Epithelial cell of proximal tubule (primary cell): ENCODE measurements around the gene AP1S1. TPM values are rescaled to one million over a fixed set of nuclear protein-coding genes. Genes with fewer than 3 reads are reported as not detected.
A peak's percentile ranks its signal among the peaks of the same experiment; 100 is the strongest.
"Not testable (repeated sequence)": the region's sequence is repeated elsewhere in the genome, so short reads cannot be mapped to it uniquely, and the experiment has no call there.

Experiments used
- DNase-seq: peaks from one replicate; pipeline ENCODE4 v3.0.0-alpha.2; 2011; ENCODE audit warnings: low read depth
- H3K4me3 ChIP-seq: 2 replicates; pipeline ENCODE4 v1.5.1; 2011; ENCODE audit warnings: low read depth, mild to moderate bottlenecking, low read length
- total RNA-seq: library from RNA; depleted of rRNA; stranded (reverse); fragments of >200 nt; gene quantifications from 2 replicates; pipeline ENCODE4 v1.2.3, GENCODE V29; 2015
- TF ChIP-seq, protein P1 (sequence below): conservative IDR thresholded peaks from 2 replicates; pipeline ENCODE4 v1.5.1; 2012; ENCODE audit warnings: low read depth, mild to moderate bottlenecking, low read length

AP1S1 gene
- total RNA-seq, 1 donor from 2014 or later: 190 TPM

DNA sequence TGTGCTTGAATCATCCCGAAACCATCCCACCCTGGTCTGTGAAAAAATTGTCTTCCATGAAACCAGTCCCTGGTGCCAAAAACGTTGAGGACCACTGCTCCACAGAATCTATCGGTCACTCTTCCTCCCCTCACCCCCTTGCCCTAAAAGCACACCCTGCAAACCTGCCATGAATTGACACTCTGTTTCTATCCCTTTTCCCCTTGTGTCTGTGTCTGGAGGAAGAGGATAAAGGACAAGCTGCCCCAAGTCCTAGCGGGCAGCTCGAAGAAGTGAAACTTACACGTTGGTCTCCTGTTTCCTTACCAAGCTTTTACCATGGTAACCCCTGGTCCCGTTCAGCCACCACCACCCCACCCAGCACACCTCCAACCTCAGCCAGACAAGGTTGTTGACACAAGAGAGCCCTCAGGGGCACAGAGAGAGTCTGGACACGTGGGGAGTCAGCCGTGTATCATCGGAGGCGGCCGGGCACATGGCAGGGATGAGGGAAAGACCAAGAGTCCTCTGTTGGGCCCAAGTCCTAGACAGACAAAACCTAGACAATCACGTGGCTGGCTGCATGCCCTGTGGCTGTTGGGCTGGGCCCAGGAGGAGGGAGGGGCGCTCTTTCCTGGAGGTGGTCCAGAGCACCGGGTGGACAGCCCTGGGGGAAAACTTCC is 28.2 kb upstream of the AP1S1 start:
- TF ChIP-seq, protein P1, sequence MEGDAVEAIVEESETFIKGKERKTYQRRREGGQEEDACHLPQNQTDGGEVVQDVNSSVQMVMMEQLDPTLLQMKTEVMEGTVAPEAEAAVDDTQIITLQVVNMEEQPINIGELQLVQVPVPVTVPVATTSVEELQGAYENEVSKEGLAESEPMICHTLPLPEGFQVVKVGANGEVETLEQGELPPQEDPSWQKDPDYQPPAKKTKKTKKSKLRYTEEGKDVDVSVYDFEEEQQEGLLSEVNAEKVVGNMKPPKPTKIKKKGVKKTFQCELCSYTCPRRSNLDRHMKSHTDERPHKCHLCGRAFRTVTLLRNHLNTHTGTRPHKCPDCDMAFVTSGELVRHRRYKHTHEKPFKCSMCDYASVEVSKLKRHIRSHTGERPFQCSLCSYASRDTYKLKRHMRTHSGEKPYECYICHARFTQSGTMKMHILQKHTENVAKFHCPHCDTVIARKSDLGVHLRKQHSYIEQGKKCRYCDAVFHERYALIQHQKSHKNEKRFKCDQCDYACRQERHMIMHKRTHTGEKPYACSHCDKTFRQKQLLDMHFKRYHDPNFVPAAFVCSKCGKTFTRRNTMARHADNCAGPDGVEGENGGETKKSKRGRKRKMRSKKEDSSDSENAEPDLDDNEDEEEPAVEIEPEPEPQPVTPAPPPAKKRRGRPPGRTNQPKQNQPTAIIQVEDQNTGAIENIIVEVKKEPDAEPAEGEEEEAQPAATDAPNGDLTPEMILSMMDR: no peak
- no peak for DNase-seq
- peak overlapping the region; percentile 79 for H3K4me3 ChIP-seq

- DNase-seq: peak; percentile 86
- peak within 1 kb of the TSS; percentile 79 for H3K4me3 ChIP-seq
- TF ChIP-seq, protein P1: peak; percentile 33
Measured at GRCh38 chr7:101126651-101127459, 27.4 kb upstream of the AP1S1 start, which contains the start of gene SERPINE1. SERPINE1 (plus strand) TSS chr7:101127104; CDS start chr7:101128394, 1,290 bp downstream.

GRCh38 chr7:101127460-101128039 is 26.7 kb upstream of the AP1S1 start:
- TF ChIP-seq, protein P1: no peak
- peak overlapping the region; percentile 79 for H3K4me3 ChIP-seq
- DNase-seq: no peak

DNA sequence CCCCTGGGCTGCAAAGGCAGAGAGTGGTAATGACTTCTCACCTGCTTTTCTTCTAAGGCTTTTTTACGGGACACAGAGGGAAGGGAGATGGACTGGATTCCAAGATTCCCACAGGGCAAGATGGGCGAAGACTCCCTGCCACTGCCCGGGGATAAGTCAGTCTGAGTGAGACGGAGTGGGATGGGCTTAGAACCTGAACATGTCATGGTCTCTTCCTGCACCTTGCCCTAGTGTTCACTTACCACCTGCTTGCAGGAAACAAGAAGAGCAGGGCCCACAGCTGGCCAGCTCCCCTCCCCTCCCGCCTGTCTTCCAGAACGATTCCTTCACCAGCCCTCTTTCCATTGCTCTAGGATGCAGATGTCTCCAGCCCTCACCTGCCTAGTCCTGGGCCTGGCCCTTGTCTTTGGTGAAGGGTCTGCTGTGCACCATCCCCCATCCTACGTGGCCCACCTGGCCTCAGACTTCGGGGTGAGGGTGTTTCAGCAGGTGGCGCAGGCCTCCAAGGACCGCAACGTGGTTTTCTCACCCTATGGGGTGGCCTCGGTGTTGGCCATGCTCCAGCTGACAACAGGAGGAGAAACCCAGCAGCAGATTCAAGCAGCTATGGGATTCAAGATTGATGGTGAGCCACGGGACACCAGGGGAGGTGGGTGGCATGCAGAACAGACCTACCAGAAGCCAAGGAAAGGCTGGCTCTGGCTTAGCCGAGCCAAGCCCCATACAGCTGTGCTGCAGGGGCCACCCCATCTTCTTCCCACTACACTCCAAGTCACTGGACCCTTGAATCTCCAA is 26.0 kb upstream of the AP1S1 start:
- TF ChIP-seq, protein P1: no peak
- peak overlapping the region; percentile 79 for H3K4me3 ChIP-seq
- DNase-seq: no peak

GRCh38 chr7:101129603-101130117 is 24.6 kb upstream of the AP1S1 start:
- TF ChIP-seq, protein P1: no peak
- DNase-seq: no peak
- H3K4me3 ChIP-seq: peak overlapping the region; percentile 19

- not testable (repeated sequence) for DNase-seq, H3K4me3 ChIP-seq
Measured at GRCh38 chr7:101132626-101133600, 21.4 kb upstream of the AP1S1 start.
